GM12878 (cell line): ENCODE data around the gene NAP1L1. TPM values are rescaled to one million over a fixed set of nuclear protein-coding genes. Genes with fewer than 3 reads are reported as not detected.

Experiments used
- ATAC-seq: fragments of 200-7000 bp; cut with Tn5 transposase; 3 replicates; pipeline ENCODE4 v1.9.1; 2020; ENCODE audit warnings: mild to moderate bottlenecking, moderate library complexity
- BruUV-seq: library from RNA; stranded (reverse); fragments of 400-500 nt; replicated peaks from 2 replicates; lab custom pipeline; 2021; lab: Mats Ljungman, UMichigan
- CTCF ChIA-PET: fragments of 300-600 bp; sonication (Branson Sonifier 250); formaldehyde crosslinking; extraction: SDS; loops from one replicate; lab custom pipeline; 2021; ENCODE audit warnings: inconsistent platforms; lab: Yijun Ruan, JAX
- POLR2A ChIA-PET: fragments of 350-600 bp; formaldehyde crosslinking; extraction: SDS; loops from one replicate; lab custom pipeline; 2021; ENCODE audit warnings: inconsistent platforms; lab: Charles Lee
- RAD21 ChIA-PET: fragments of 300-600 bp; sonication (Branson Sonifier 250); formaldehyde crosslinking; loops from one replicate; lab custom pipeline; 2023; ENCODE audit warnings: antibody characterized with exemption; ENCODE audit not compliant: unreplicated experiment; lab: Charles Lee
- SMC1A ChIA-PET: fragments of 300-600 bp; sonication (Branson Sonifier 250); formaldehyde crosslinking; loops from one replicate; lab custom pipeline; 2023; ENCODE audit not compliant: unreplicated experiment, uncharacterized antibody; lab: Charles Lee
- DNase-seq: peaks from one replicate; pipeline ENCODE4 v3.0.0-alpha.2; 2011; ENCODE audit warnings: low read depth, low spot score
- FAIRE-seq: peaks from 3 replicates; lab custom pipeline; 2011; peaks lifted over from hg19 to GRCh38; lab: Jason Lieb, UNC
- H2AFZ ChIP-seq: 2 replicates; pipeline ENCODE4 v1.6.0; 2011; ENCODE audit warnings: low read depth, low read length, control low read depth; ENCODE audit not compliant: control insufficient read depth
- H3K27ac ChIP-seq: 2 replicates; pipeline ENCODE4 v1.5.1; 2011; ENCODE audit warnings: control low read depth; ENCODE audit not compliant: control insufficient read depth, insufficient read depth
- H3K27me3 ChIP-seq, 2 experiments: replicated peaks in 1 of 2; 2 replicates each; pipeline versions ENCODE4 v1.6.0 to v1.6.1; 2011; ENCODE audit warnings: low read length in 1 of 2; ENCODE audit not compliant: control insufficient read depth in 2 of 2, insufficient read depth in 2 of 2
- H3K36me3 ChIP-seq, 2 experiments: 2 replicates each; pipeline ENCODE4 v1.5.1; 2011; ENCODE audit warnings: low read length in 1 of 2; ENCODE audit not compliant: control insufficient read depth in 2 of 2, insufficient read depth in 2 of 2
- H3K4me1 ChIP-seq: 2 replicates; pipeline ENCODE4 v1.6.1; 2011; ENCODE audit warnings: mild to moderate bottlenecking, low read length, moderate library complexity, mixed read lengths; ENCODE audit not compliant: control insufficient read depth, insufficient read depth
- H3K4me2 ChIP-seq: 2 replicates; pipeline ENCODE4 v1.6.0; 2011; ENCODE audit warnings: control low read depth; ENCODE audit not compliant: control insufficient read depth, insufficient read depth
- H3K4me3 ChIP-seq: fragments of 200-600 bp; sonication (generic); 2 replicates; pipeline ENCODE4 v1.5.1; 2016
- H3K79me2 ChIP-seq: 2 replicates; pipeline ENCODE4 v1.6.0; 2011; ENCODE audit warnings: low read length; ENCODE audit not compliant: control insufficient read depth, insufficient read depth
- H3K9ac ChIP-seq: 2 replicates; pipeline ENCODE4 v1.8.0; 2011; ENCODE audit warnings: low read length, control low read depth, mixed read lengths; ENCODE audit not compliant: control insufficient read depth, insufficient read depth
- H3K9me3 ChIP-seq: replicated peaks from 3 replicates; pipeline ENCODE4 v1.5.1; 2011; ENCODE audit warnings: mild to moderate bottlenecking, low read length; ENCODE audit not compliant: control insufficient read depth, insufficient read depth
- H4K20me1 ChIP-seq: 2 replicates; pipeline ENCODE4 v1.6.0; 2011; ENCODE audit not compliant: control insufficient read depth, insufficient read depth
- BCL11A ChIP-seq: IDR thresholded peaks from 2 replicates; pipeline ENCODE4 v1.6.1; 2011; ENCODE audit warnings: low read depth, low read length
- HDAC2 ChIP-seq: fragments of 200-600 bp; sonication (generic); IDR thresholded peaks from 2 replicates; pipeline ENCODE4 v1.6.1; 2017
- NFYA ChIP-seq: IDR thresholded peaks from 2 replicates; pipeline ENCODE4 v1.6.1; 2011; ENCODE audit warnings: low read depth, mild to moderate bottlenecking, low read length, improper control_type of control experiment, borderline replicate concordance
- NR2C1 ChIP-seq: fragments of 450-650 bp; IDR thresholded peaks from 2 replicates; pipeline ENCODE4 v1.6.1; 2017; ENCODE audit warnings: antibody characterized with exemption, mild to moderate bottlenecking, moderate library complexity
- PAX5 ChIP-seq: IDR thresholded peaks from 2 replicates; pipeline ENCODE4 v1.6.1; 2011; ENCODE audit warnings: low read depth, low read length, borderline replicate concordance
- SMC3 ChIP-seq: IDR thresholded peaks from 2 replicates; pipeline ENCODE4 v1.6.1; 2011; ENCODE audit warnings: low read length, improper control_type of control experiment, borderline replicate concordance
- WGBS: methylation state at CpG from one replicate; pipeline ENCODE4 v1.1.6; 2016; ENCODE audit warnings: low lambda C conversion rate; ENCODE audit not compliant: insufficient replicate concordance, insufficient coverage; ENCODE audit errors: missing lambda C conversion rate; 5-methylcytosine and 5-hydroxymethylcytosine counted together
- in situ Hi-C: fragments of 300-500 bp; cut with MboI; formaldehyde crosslinking; loops from 9 replicates; pipeline ENCODE4 v1.14.3; 2018; ENCODE audit warnings: mixed read lengths
- intact Hi-C: fragments of 100-400 bp; cut with micrococcal nuclease; formaldehyde crosslinking; loops from one replicate; pipeline ENCODE4 v1.14.2; 2022; ENCODE audit not compliant: unreplicated experiment
- polyA plus RNA-seq, 11 experiments: library from polyadenylated mRNA; depleted of rRNA in 4 of 11; unstranded in 6 of 11; stranded (reverse) in 5 of 11; fragments of >200 nt; fragmentation: Nextera tagmentation in 4 of 11; fragmentation: Illumina TruSeq in 1 of 11; extraction: Ambion mirVana in 4 of 11; extraction: Trizol in 1 of 11; gene quantifications; 1 replicate in 1 of 11; 2 replicates in 10 of 11; pipeline versions ENCODE4 v1.2.1 to v1.2.3, GENCODE V29; 2011 to 2016; ENCODE audit warnings: inconsistent platforms in 2 of 11, missing spikeins in 2 of 11, low read depth in 1 of 11
- total RNA-seq, 4 experiments: library from RNA; depleted of rRNA in 3 of 4; stranded (reverse); fragments of >200 nt in 3 of 4; fragmentation: Illumina TruSeq in 1 of 4; extraction: Trizol in 1 of 4; gene quantifications; 2 replicates each; pipeline versions ENCODE4 v1.2.1 to v1.2.3, GENCODE V29; 2013 to 2021
- TF ChIP-seq, protein P1 (sequence below): fragments of 450-650 bp; IDR thresholded peaks from 2 replicates; pipeline ENCODE4 v1.6.1; 2017; ENCODE audit warnings: low read depth, mild to moderate bottlenecking, moderate library complexity
- TF ChIP-seq, protein P2 (sequence below): fragments of 450-650 bp; IDR thresholded peaks from 2 replicates; pipeline ENCODE4 v1.6.1; 2017; ENCODE audit warnings: mild to moderate bottlenecking
- TF ChIP-seq, protein P3 (sequence below): IDR thresholded peaks from 2 replicates; pipeline ENCODE4 v1.6.1; 2012; ENCODE audit warnings: mild to moderate bottlenecking, low read depth, low read length

NAP1L1 gene
- total and polyA plus RNA-seq, 10 of the 15 experiments (the other 5 are each of a cell fraction or from before 2014, with no cell fraction given), result 256 to 1,036 (median 536) TPM

DNA sequence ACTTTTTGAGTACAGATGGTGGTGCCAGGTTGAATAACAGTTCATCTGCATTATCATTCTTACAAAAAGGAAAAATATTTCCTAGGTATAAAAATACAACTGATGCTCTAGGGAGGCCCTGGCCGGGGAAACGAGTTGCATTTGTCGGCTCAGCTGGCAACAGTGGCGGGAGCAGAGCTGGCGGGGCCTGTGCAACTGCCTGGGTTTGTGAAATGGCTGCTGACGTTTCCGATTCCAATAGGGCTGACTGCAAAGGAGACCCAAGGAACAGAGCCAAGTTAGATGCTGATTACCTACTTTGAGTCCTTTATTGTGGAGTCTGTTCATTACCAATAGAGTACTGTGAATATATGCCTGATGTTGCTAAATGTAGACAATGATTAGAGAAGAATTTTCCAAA lies 27.2 kb downstream of the NAP1L1 start:
- H3K4me2 ChIP-seq, result no peak overlapping the region
- no peak overlapping the region for H3K27ac ChIP-seq
- H4K20me1 ChIP-seq, result no peaks in the 10 kb centered on the region
- 98% methylated on average over 7 of the region's 7 CpGs for WGBS
- H3K36me3 ChIP-seq, result peaks cover 10 to 25% of the 10 kb centered on the region in 2 experiments
- no peak for FAIRE-seq
- DNase-seq, result no peak
- intact Hi-C loops (no loop called here), in situ Hi-C loops (no loop called here)
- ChIA-PET CTCF (interaction anchor here (1.0 kb wide), 1 partner anchor 398 kb away, joined by 3 read pairs; no protein-coding TSS in a partner anchor), RAD21 (no interaction called here), POLR2A (interaction anchor here (0.8 kb wide), 1 partner anchor 11 kb away, joined by 3 read pairs; no protein-coding TSS in a partner anchor), SMC1A (interaction anchor here (1.0 to 1.2 kb wide), 2 partner anchors 9 to 11 kb away, joined by 3 to 5 read pairs; no protein-coding TSS in a partner anchor)
- no peak overlapping the region for H2AFZ ChIP-seq
- no peaks in the 10 kb centered on the region for H3K27me3 ChIP-seq
- peaks cover 6% of the 10 kb centered on the region for H3K79me2 ChIP-seq
- H3K9ac ChIP-seq, result no peak overlapping the region
- TF ChIP-seq, protein P1, sequence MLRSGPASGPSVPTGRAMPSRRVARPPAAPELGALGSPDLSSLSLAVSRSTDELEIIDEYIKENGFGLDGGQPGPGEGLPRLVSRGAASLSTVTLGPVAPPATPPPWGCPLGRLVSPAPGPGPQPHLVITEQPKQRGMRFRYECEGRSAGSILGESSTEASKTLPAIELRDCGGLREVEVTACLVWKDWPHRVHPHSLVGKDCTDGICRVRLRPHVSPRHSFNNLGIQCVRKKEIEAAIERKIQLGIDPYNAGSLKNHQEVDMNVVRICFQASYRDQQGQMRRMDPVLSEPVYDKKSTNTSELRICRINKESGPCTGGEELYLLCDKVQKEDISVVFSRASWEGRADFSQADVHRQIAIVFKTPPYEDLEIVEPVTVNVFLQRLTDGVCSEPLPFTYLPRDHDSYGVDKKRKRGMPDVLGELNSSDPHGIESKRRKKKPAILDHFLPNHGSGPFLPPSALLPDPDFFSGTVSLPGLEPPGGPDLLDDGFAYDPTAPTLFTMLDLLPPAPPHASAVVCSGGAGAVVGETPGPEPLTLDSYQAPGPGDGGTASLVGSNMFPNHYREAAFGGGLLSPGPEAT, result no peak
- TF ChIP-seq NR2C1, result no peak
- no peaks in the 10 kb centered on the region for H3K9me3 ChIP-seq
- no peak for ATAC-seq
- H3K4me1 ChIP-seq, result no peaks in the 10 kb centered on the region
- H3K4me3 ChIP-seq, result no peak overlapping the region
- BruUV-seq, result no TSS peak

DNA sequence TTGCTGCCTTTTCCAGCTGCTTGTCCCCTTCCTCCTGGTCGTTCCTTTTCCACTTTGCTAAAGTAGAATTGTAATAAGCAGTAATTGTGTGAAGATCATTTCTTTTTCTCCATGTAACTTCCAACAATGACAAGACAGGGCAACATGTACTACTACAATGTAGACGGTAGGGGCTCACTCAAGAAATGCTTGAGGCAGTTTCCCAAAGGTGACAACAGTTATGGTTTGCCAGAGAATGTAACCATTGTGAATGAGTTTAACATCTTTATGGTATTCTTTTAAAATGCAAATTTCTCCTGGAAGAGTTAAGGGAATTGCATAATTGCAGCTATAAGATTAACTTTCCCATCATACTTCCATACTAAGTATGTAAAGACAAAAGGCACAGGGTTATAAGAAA lies 29.1 kb downstream of the NAP1L1 start:
- DNase-seq, result no peak
- intact Hi-C loops, result no loop called here
- H3K9ac ChIP-seq, result no peak overlapping the region
- no peaks in the 10 kb centered on the region; the same call in 1 of the 2 replicates for H3K79me2 ChIP-seq
- no peaks in the 10 kb centered on the region for H3K27me3 ChIP-seq
- no peak overlapping the region for H3K4me3 ChIP-seq
- no peaks in the 10 kb centered on the region for H3K4me1 ChIP-seq
- no peak overlapping the region for H3K27ac ChIP-seq
- SMC1A ChIA-PET, result interaction anchor here (0.7 to 2.6 kb wide), 6 partner anchors 12 to 238 kb away, joined by 3 to 6 read pairs (median 3); no protein-coding TSS in a partner anchor
- H3K36me3 ChIP-seq, result peaks cover 9 to 25% of the 10 kb centered on the region in 2 experiments
- no peaks in the 10 kb centered on the region for H3K9me3 ChIP-seq
- ATAC-seq, result no peak
- H2AFZ ChIP-seq, result no peak overlapping the region
- CTCF ChIA-PET, result interaction anchor here (0.8 to 2.2 kb wide), 7 partner anchors 10 to 730 kb away, joined by 3 to 6 read pairs (median 3); no protein-coding TSS in a partner anchor
- RAD21 ChIA-PET, result interaction anchor here (1.0 to 1.3 kb wide), 2 partner anchors 14 to 292 kb away, joined by 3 to 4 read pairs; no protein-coding TSS in a partner anchor
- 100% methylated on average over 2 of the region's 2 CpGs for WGBS
- POLR2A ChIA-PET, result interaction anchor here (0.5 to 0.8 kb wide), 2 partner anchors 14 to 505 kb away, joined by 3 read pairs; no protein-coding TSS in a partner anchor
- no peaks in the 10 kb centered on the region for H4K20me1 ChIP-seq
- no TSS peak for BruUV-seq
- H3K4me2 ChIP-seq, result no peak overlapping the region
- in situ Hi-C loops, result no loop called here
- no peak for FAIRE-seq
- TF ChIP-seq HDAC2, result no peak
- no peak for TF ChIP-seq BCL11A
- TF ChIP-seq SMC3, result no peak
- TF ChIP-seq, protein P2, sequence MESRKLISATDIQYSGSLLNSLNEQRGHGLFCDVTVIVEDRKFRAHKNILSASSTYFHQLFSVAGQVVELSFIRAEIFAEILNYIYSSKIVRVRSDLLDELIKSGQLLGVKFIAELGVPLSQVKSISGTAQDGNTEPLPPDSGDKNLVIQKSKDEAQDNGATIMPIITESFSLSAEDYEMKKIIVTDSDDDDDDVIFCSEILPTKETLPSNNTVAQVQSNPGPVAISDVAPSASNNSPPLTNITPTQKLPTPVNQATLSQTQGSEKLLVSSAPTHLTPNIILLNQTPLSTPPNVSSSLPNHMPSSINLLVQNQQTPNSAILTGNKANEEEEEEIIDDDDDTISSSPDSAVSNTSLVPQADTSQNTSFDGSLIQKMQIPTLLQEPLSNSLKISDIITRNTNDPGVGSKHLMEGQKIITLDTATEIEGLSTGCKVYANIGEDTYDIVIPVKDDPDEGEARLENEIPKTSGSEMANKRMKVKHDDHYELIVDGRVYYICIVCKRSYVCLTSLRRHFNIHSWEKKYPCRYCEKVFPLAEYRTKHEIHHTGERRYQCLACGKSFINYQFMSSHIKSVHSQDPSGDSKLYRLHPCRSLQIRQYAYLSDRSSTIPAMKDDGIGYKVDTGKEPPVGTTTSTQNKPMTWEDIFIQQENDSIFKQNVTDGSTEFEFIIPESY, result no peak
- no peak for TF ChIP-seq PAX5
- no peak for TF ChIP-seq NFYA
- TF ChIP-seq, protein P3, sequence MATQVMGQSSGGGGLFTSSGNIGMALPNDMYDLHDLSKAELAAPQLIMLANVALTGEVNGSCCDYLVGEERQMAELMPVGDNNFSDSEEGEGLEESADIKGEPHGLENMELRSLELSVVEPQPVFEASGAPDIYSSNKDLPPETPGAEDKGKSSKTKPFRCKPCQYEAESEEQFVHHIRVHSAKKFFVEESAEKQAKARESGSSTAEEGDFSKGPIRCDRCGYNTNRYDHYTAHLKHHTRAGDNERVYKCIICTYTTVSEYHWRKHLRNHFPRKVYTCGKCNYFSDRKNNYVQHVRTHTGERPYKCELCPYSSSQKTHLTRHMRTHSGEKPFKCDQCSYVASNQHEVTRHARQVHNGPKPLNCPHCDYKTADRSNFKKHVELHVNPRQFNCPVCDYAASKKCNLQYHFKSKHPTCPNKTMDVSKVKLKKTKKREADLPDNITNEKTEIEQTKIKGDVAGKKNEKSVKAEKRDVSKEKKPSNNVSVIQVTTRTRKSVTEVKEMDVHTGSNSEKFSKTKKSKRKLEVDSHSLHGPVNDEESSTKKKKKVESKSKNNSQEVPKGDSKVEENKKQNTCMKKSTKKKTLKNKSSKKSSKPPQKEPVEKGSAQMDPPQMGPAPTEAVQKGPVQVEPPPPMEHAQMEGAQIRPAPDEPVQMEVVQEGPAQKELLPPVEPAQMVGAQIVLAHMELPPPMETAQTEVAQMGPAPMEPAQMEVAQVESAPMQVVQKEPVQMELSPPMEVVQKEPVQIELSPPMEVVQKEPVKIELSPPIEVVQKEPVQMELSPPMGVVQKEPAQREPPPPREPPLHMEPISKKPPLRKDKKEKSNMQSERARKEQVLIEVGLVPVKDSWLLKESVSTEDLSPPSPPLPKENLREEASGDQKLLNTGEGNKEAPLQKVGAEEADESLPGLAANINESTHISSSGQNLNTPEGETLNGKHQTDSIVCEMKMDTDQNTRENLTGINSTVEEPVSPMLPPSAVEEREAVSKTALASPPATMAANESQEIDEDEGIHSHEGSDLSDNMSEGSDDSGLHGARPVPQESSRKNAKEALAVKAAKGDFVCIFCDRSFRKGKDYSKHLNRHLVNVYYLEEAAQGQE, result no peak
